IMR-90 (cell line): Measurements from ENCODE around the gene NMB. TPM values are rescaled to one million over a fixed set of nuclear protein-coding genes. Genes with fewer than 3 reads are reported as not detected.

Experiments
- ATAC-seq: fragments of 200-7000 bp; cut with Tn5 transposase; 2 replicates; pipeline ENCODE4 v1.9.1; 2020; ENCODE audit warnings: low read depth, mild to moderate bottlenecking, moderate library complexity
- BruUV-seq: library from RNA; stranded (reverse); fragments of 400-500 nt; replicated peaks from 2 replicates; lab custom pipeline; 2021; lab: Mats Ljungman, UMichigan
- CTCF ChIA-PET: fragments of 300-600 bp; formaldehyde crosslinking; extraction: SDS; loops from one replicate; lab custom pipeline; 2021; ENCODE audit warnings: antibody characterized with exemption; lab: Yijun Ruan, JAX
- POLR2A ChIA-PET: fragments of 300-600 bp; sonication (Branson Sonifier 250); formaldehyde crosslinking; loops from one replicate; lab custom pipeline; 2022; ENCODE audit warnings: antibody characterized with exemption; ENCODE audit not compliant: unreplicated experiment; lab: Charles Lee
- DNase-seq: peaks from one replicate; pipeline ENCODE4 v3.0.0; 2013
- H2AFZ ChIP-seq: replicated peaks from 2 replicates; pipeline ENCODE3; 2013; ENCODE audit warnings: low read length, mild to moderate bottlenecking; ENCODE audit not compliant: poor library complexity
- H2AK5ac ChIP-seq: 2 replicates; pipeline ENCODE4 v1.6.1; 2013; ENCODE audit warnings: low read depth, low read length, inconsistent platforms
- H2AK9ac ChIP-seq: replicated peaks from 2 replicates; pipeline ENCODE3; 2013; ENCODE audit warnings: mild to moderate bottlenecking, low read depth, low read length, moderate library complexity; ENCODE audit not compliant: poor library complexity
- H2BK120ac ChIP-seq: 2 replicates; pipeline ENCODE4 v1.6.1; 2013; ENCODE audit warnings: low read depth, low read length, inconsistent platforms
- H2BK15ac ChIP-seq: 3 replicates; pipeline ENCODE4 v1.6.1; 2013; ENCODE audit warnings: low read depth, low read length, inconsistent platforms
- H2BK20ac ChIP-seq: 2 replicates; pipeline ENCODE4 v1.6.1; 2013; ENCODE audit warnings: low read depth, mild to moderate bottlenecking, inconsistent platforms, low read length, moderate library complexity
- H2BK5ac ChIP-seq: 2 replicates; pipeline ENCODE4 v1.6.1; 2013; ENCODE audit warnings: mild to moderate bottlenecking, low read depth, low read length, inconsistent platforms; ENCODE audit not compliant: poor library complexity, severe bottlenecking
- H3K14ac ChIP-seq: replicated peaks from 2 replicates; pipeline ENCODE4 v1.6.1; 2013; ENCODE audit warnings: low read depth, low read length, inconsistent platforms
- H3K18ac ChIP-seq: 2 replicates; pipeline ENCODE4 v1.6.1; 2013; ENCODE audit warnings: low read depth, low read length, control low read depth
- H3K23ac ChIP-seq: 2 replicates; pipeline ENCODE4 v1.6.1; 2013; ENCODE audit warnings: low read depth, low read length, inconsistent platforms
- H3K27ac ChIP-seq: 2 replicates; pipeline ENCODE4 v1.5.1; 2013; ENCODE audit warnings: mild to moderate bottlenecking, control low read depth, low read length; ENCODE audit not compliant: insufficient read depth
- H3K27me3 ChIP-seq: 2 replicates; pipeline ENCODE4 v1.6.1; 2013; ENCODE audit warnings: low read length; ENCODE audit not compliant: control insufficient read depth, insufficient read depth
- H3K36me3 ChIP-seq: 2 replicates; pipeline ENCODE4 v1.6.1; 2013; ENCODE audit warnings: low read length, mixed read lengths; ENCODE audit not compliant: control insufficient read depth, insufficient read depth
- H3K4ac ChIP-seq: 2 replicates; pipeline ENCODE4 v1.6.1; 2013; ENCODE audit warnings: low read depth, low read length, inconsistent platforms
- H3K4me1 ChIP-seq: 2 replicates; pipeline ENCODE4 v1.6.1; 2013; ENCODE audit warnings: low read length, mixed read lengths; ENCODE audit not compliant: control insufficient read depth, insufficient read depth
- H3K4me2 ChIP-seq: 2 replicates; pipeline ENCODE4 v1.6.1; 2013; ENCODE audit warnings: low read depth, mild to moderate bottlenecking, control low read depth, low read length, moderate library complexity
- H3K4me3 ChIP-seq: 2 replicates; pipeline ENCODE4 v1.5.1; 2013; ENCODE audit warnings: low read depth, mild to moderate bottlenecking, control low read depth, low read length, moderate library complexity; ENCODE audit not compliant: insufficient read depth
- H3K56ac ChIP-seq: 2 replicates; pipeline ENCODE4 v1.6.1; 2013; ENCODE audit warnings: low read length, inconsistent platforms; ENCODE audit not compliant: insufficient read depth; ENCODE audit errors: extremely low read depth
- H3K79me1 ChIP-seq, 2 experiments: 2 replicates each; pipeline ENCODE4 v1.6.1; 2013; ENCODE audit warnings: low read length in 2 of 2, inconsistent platforms in 1 of 2, low read depth in 1 of 2
- H3K9ac ChIP-seq: 2 replicates; pipeline ENCODE4 v1.6.1; 2013; ENCODE audit warnings: low read depth, low read length, control low read depth
- H3K9me1 ChIP-seq: 2 replicates; pipeline ENCODE4 v1.6.1; 2013; ENCODE audit warnings: low read length, inconsistent platforms; ENCODE audit not compliant: insufficient read depth
- H3K9me3 ChIP-seq: 2 replicates; pipeline ENCODE4 v1.6.1; 2013; ENCODE audit warnings: low read length; ENCODE audit not compliant: control insufficient read depth, insufficient read depth
- H4K20me1 ChIP-seq: 2 replicates; pipeline ENCODE4 v1.6.1; 2013; ENCODE audit warnings: low read length, inconsistent platforms; ENCODE audit not compliant: insufficient read depth
- H4K5ac ChIP-seq: 2 replicates; pipeline ENCODE4 v1.6.1; 2013; ENCODE audit warnings: mild to moderate bottlenecking, low read depth, low read length, control low read depth
- H4K8ac ChIP-seq, 2 experiments: 2 replicates each; pipeline ENCODE4 v1.6.1; 2013; ENCODE audit warnings: low read depth in 2 of 2, low read length in 2 of 2, control low read depth in 1 of 2, inconsistent platforms in 1 of 2
- H4K91ac ChIP-seq: 2 replicates; pipeline ENCODE4 v1.6.1; 2013; ENCODE audit warnings: low read depth, low read length, inconsistent platforms; ENCODE audit not compliant: insufficient read depth
- CHD1 ChIP-seq: IDR thresholded peaks from 2 replicates; pipeline ENCODE4 v1.6.1; 2012; ENCODE audit warnings: low read depth, low read length, improper control_type of control experiment
- MAZ ChIP-seq: IDR thresholded peaks from 2 replicates; pipeline ENCODE4 v1.6.1; 2012; ENCODE audit warnings: low read depth, mild to moderate bottlenecking, low read length, improper control_type of control experiment, moderate library complexity, borderline replicate concordance
- MXI1 ChIP-seq: IDR thresholded peaks from 2 replicates; pipeline ENCODE4 v1.6.1; 2012; ENCODE audit warnings: low read depth, mild to moderate bottlenecking, low read length, moderate library complexity, borderline replicate concordance
- RAD21 ChIP-seq: IDR thresholded peaks from 2 replicates; pipeline ENCODE4 v1.6.1; 2012; ENCODE audit warnings: low read length, improper control_type of control experiment
- USF2 ChIP-seq: fragments of 150-350 bp; IDR thresholded peaks from 2 replicates; pipeline ENCODE4 v1.6.1; 2017; ENCODE audit warnings: mild to moderate bottlenecking, antibody characterized with exemption, low read length, low read depth
- WGBS, 2 experiments: methylation state at CpG; one replicate each; pipeline versions ENCODE4 v1.1.5 to v1.1.7; 2013; ENCODE audit warnings: missing lambda C conversion rate in 2 of 2; ENCODE audit not compliant: insufficient read length in 1 of 2; ENCODE audit errors: extremely low coverage in 2 of 2; 5-methylcytosine and 5-hydroxymethylcytosine counted together
- dilution Hi-C: fragments of 300-500 bp; cut with HindIII; formaldehyde crosslinking; loops from one replicate; pipeline ENCODE4 v1.14.3; 2018; ENCODE audit warnings: low sequenced_read_pairs; ENCODE audit not compliant: unreplicated experiment
- in situ Hi-C: fragments of 300-500 bp; cut with MboI; formaldehyde crosslinking; loops from 3 replicates; pipeline ENCODE4 v1.14.3; 2019; ENCODE audit warnings: low sequenced_read_pairs, inconsistent platforms, mixed read lengths
- intact Hi-C: fragments of 100-400 bp; cut with micrococcal nuclease; formaldehyde crosslinking; loops from 2 replicates; pipeline ENCODE4 v1.10.0; 2022
- polyA plus RNA-seq, 3 experiments: library from polyadenylated mRNA; depleted of rRNA; stranded (reverse); fragments of >200 nt; gene quantifications; 2 replicates each; pipeline ENCODE4 v1.2.3, GENCODE V29; 2012; ENCODE audit warnings: low replicate concordance in 1 of 3
- total RNA-seq: library from RNA; depleted of rRNA; stranded (reverse); fragments of >200 nt; gene quantifications from 2 replicates; pipeline ENCODE4 v1.2.3, GENCODE V29; 2012

The NMB gene
- total and polyA plus RNA-seq, 2 of the 4 experiments (the other 2 are of a cell fraction) = 1.3 to 3.8 TPM

- WGBS, 2 experiments = 94% methylated on average over 3 of the region's 11 CpGs; no CpG with 5 or more reads in 1 of the 2 experiments
- H3K27ac ChIP-seq = no peak overlapping the region
- H3K23ac ChIP-seq = no peak overlapping the region
- no peak overlapping the region for H2BK20ac ChIP-seq
- no peak for TF ChIP-seq USF2
- no peak for TF ChIP-seq MXI1
- no peak for TF ChIP-seq RAD21
- TF ChIP-seq MAZ = no peak
- no peak for TF ChIP-seq CHD1
- ChIA-PET CTCF (no interaction called here), POLR2A (no interaction called here)
- H3K79me1 ChIP-seq = peaks cover 26 to 55% of the 10 kb centered on the region in 2 experiments
- H3K27me3 ChIP-seq = no peaks in the 10 kb centered on the region
- no peak for DNase-seq
- H3K9ac ChIP-seq = no peak overlapping the region
- H4K91ac ChIP-seq = no peak overlapping the region
- H3K4ac ChIP-seq = no peak overlapping the region
- H4K8ac ChIP-seq = no peak overlapping the region
- H3K9me1 ChIP-seq = no peaks in the 10 kb centered on the region; the same call in 1 of the 2 replicates
- in situ Hi-C loops = no loop called here
- H3K36me3 ChIP-seq = peaks cover 30% of the 10 kb centered on the region
- H2BK120ac ChIP-seq = no peak overlapping the region
- H3K4me2 ChIP-seq = no peak overlapping the region
- no peak overlapping the region for H3K18ac ChIP-seq
- H3K14ac ChIP-seq = no peak overlapping the region
- H2AFZ ChIP-seq = no peak overlapping the region
- H3K4me3 ChIP-seq = no peak overlapping the region
- H2BK5ac ChIP-seq = no peak overlapping the region
- H3K56ac ChIP-seq = no peak overlapping the region
- H4K5ac ChIP-seq = no peak overlapping the region
- H3K4me1 ChIP-seq = peaks cover 3% of the 10 kb centered on the region; the same call in 1 of the 2 replicates
- intact Hi-C loops = no loop called here
- dilution Hi-C loops = no loop called here
- no peak overlapping the region for H2AK5ac ChIP-seq
- ATAC-seq = no peak
- no TSS peak for BruUV-seq
- peaks cover 12% of the 10 kb centered on the region; the same call in 1 of the 2 replicates for H4K20me1 ChIP-seq
- H3K9me3 ChIP-seq = no peaks in the 10 kb centered on the region
- H2AK9ac ChIP-seq = no peak overlapping the region
- no peak overlapping the region for H2BK15ac ChIP-seq
These were observed 48.0 kb downstream of the NMB start for GRCh38 chr15:84609818-84610525.
